ENCODE data around the gene HIVEP3. TPM values are rescaled to one million over a fixed set of nuclear protein-coding genes. Genes with fewer than 3 reads are reported as not detected.
A peak's percentile ranks its signal among the peaks of the same experiment; 100 is the strongest.

Gene HIVEP3
- total RNA-seq, 1 experiment from 2014 or later = 3.1 TPM

- intact Hi-C loops (cut with micrococcal nuclease; ENCODE audit: unreplicated experiment) = no loop called here
- H3K4me1 ChIP-seq (ENCODE audit: insufficient read depth, low read length, poor library complexity, severe bottlenecking) = peaks cover 17% of the 10 kb centered on the region
- TF ChIP-seq CTCF (conservative IDR thresholded peaks at IDR 0.05; ENCODE audit: low read depth, low read length) = no peak
- TF ChIP-seq EZH2 (IDR thresholded peaks at IDR 0.05; ENCODE audit: borderline replicate concordance, low read depth, low read length, poor library complexity, severe bottlenecking) = no peak
- H3K4me3 ChIP-seq (ENCODE audit: low read depth, low read length, poor library complexity, severe bottlenecking) = no peak overlapping the region
- H3K27me3 ChIP-seq (replicated peaks; ENCODE audit: insufficient read depth, low read depth, low read length, poor library complexity) = no peaks in the 10 kb centered on the region
- no peak overlapping the region for H3K27ac ChIP-seq (ENCODE audit: low read depth, low read length, poor library complexity, severe bottlenecking)
- BruUV-seq (replicated peaks) = no TSS peak
- CTCF ChIA-PET = no interaction called here
- no peak for DNase-seq (ENCODE audit: low spot score)
- no peaks in the 10 kb centered on the region for H3K36me3 ChIP-seq (ENCODE audit: insufficient read depth, low read length, poor library complexity, severe bottlenecking)
- POLR2A ChIA-PET (ENCODE audit: low non-redundant PET) = no interaction called here
- H3K9me3 ChIP-seq (ENCODE audit: low read depth, low read length, poor library complexity, severe bottlenecking) = no peaks in the 10 kb centered on the region
Observed at GRCh38 chr1:41609166-41609883, 309.4 kb downstream of the HIVEP3 start.

- no peak for TF ChIP-seq CTCF (conservative IDR thresholded peaks at IDR 0.05; ENCODE audit: low read depth, low read length)
- TF ChIP-seq EZH2 (IDR thresholded peaks at IDR 0.05; ENCODE audit: borderline replicate concordance, low read depth, low read length, poor library complexity, severe bottlenecking) = no peak
- DNase-seq (ENCODE audit: low spot score) = peak; percentile 45
- no peaks in the 10 kb centered on the region for H3K36me3 ChIP-seq (ENCODE audit: insufficient read depth, low read length, poor library complexity, severe bottlenecking)
- H3K9me3 ChIP-seq (ENCODE audit: low read depth, low read length, poor library complexity, severe bottlenecking) = no peaks in the 10 kb centered on the region
- ChIA-PET CTCF (no interaction called here), POLR2A (ENCODE audit: low non-redundant PET) (no interaction called here)
- intact Hi-C loops (cut with micrococcal nuclease; ENCODE audit: unreplicated experiment) = no loop called here
- H3K27ac ChIP-seq (ENCODE audit: low read depth, low read length, poor library complexity, severe bottlenecking) = no peak overlapping the region
- H3K4me3 ChIP-seq (ENCODE audit: low read depth, low read length, poor library complexity, severe bottlenecking) = no peak overlapping the region
- peaks cover 6% of the 10 kb centered on the region for H3K4me1 ChIP-seq (ENCODE audit: insufficient read depth, low read length, poor library complexity, severe bottlenecking)
- no TSS peak for BruUV-seq (replicated peaks)
- H3K27me3 ChIP-seq (replicated peaks; ENCODE audit: insufficient read depth, low read depth, low read length, poor library complexity) = no peaks in the 10 kb centered on the region
Observed at GRCh38 chr1:41608211-41608610, 310.5 kb downstream of the HIVEP3 start.

GRCh38 chr1:41607808-41608207 lies 310.9 kb downstream of the HIVEP3 start:
- TF ChIP-seq CTCF (conservative IDR thresholded peaks at IDR 0.05; ENCODE audit: low read depth, low read length) (no peak), EZH2 (IDR thresholded peaks at IDR 0.05; ENCODE audit: borderline replicate concordance, low read depth, low read length, poor library complexity, severe bottlenecking) (no peak)
- no peak for DNase-seq (ENCODE audit: low spot score)
- H3K9me3 ChIP-seq (ENCODE audit: low read depth, low read length, poor library complexity, severe bottlenecking) = no peaks in the 10 kb centered on the region
- H3K4me1 ChIP-seq (ENCODE audit: insufficient read depth, low read length, poor library complexity, severe bottlenecking) = peaks cover 5% of the 10 kb centered on the region
- ChIA-PET POLR2A (ENCODE audit: low non-redundant PET) (no interaction called here), CTCF (no interaction called here)
- H3K27ac ChIP-seq (ENCODE audit: low read depth, low read length, poor library complexity, severe bottlenecking) = no peak overlapping the region
- H3K4me3 ChIP-seq (ENCODE audit: low read depth, low read length, poor library complexity, severe bottlenecking) = no peak overlapping the region
- H3K36me3 ChIP-seq (ENCODE audit: insufficient read depth, low read length, poor library complexity, severe bottlenecking) = no peaks in the 10 kb centered on the region
- no TSS peak for BruUV-seq (replicated peaks)
- no peaks in the 10 kb centered on the region for H3K27me3 ChIP-seq (replicated peaks; ENCODE audit: insufficient read depth, low read depth, low read length, poor library complexity)
- intact Hi-C loops (cut with micrococcal nuclease; ENCODE audit: unreplicated experiment) = no loop called here
